Vagina (tissue), 2 donors: Measurements from ENCODE around the gene ELMO2.

Experiments used
- POLR2AphosphoS5 ChIP-seq, 2 donors: sonication (generic); formaldehyde crosslinking; IDR thresholded peaks; one replicate each; pipeline ENCODE4 v1.9.0; 2017; ENCODE audit warnings: antibody characterized with exemption in 2 of 2, mild to moderate bottlenecking in 2 of 2, low read depth in 1 of 2; ENCODE audit not compliant: insufficient read depth in 1 of 2
- TF ChIP-seq, protein P1 (sequence below), 3 experiments: fragments of 450-650 bp in 2 of 3; fragments of 200-600 bp in 1 of 3; sonication (generic) in 1 of 3; IDR thresholded peaks; one replicate each; pipeline ENCODE4 v1.5.1; 2017 to 2019; ENCODE audit warnings: antibody characterized with exemption in 3 of 3, mild to moderate bottlenecking in 2 of 3, moderate library complexity in 2 of 3

DNA sequence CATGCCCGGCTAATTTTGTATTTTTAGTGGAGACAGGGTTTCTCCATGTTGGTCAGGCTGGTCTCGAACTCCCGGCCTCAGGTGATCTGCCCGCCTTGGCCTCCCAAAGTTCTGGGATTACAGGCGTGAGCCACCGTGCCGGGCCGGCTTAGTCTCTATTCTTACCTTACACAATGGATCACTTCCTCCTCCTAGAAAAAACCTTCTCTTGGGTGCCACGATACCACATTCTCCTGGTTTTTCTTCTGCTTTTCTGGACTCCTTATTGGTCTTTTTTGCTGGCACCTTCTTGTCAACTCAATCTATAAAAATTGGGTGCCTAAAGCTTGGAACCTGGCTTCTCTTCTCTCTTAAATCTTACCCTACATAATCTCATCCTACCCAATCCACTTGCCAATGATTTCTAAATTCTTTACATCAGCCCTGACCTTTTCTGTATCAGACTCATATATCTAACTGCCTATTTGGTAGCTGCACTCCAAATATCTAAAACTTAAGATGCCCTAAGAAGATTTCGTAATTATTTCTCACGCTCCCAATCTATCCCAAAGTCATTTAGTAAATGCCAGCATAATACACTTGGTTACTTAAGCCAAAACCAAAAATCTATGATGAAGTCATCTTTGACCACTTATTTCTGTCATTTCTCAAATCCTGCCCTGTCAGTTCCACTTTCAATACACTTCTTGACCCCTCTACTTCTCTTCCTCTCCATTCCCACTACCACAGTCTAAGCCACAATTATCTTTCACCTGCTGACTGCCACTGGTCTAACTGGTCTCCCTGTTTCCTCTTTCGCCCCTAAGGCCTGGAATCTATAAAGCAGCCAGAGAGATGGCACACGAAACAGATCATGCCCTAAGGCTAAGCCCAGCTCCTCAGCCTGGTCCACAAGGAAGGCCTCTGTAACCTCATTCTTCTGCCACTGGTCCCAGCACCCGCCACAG lies 43.2 kb downstream of the ELMO2 start:
- TF ChIP-seq, protein P1, sequence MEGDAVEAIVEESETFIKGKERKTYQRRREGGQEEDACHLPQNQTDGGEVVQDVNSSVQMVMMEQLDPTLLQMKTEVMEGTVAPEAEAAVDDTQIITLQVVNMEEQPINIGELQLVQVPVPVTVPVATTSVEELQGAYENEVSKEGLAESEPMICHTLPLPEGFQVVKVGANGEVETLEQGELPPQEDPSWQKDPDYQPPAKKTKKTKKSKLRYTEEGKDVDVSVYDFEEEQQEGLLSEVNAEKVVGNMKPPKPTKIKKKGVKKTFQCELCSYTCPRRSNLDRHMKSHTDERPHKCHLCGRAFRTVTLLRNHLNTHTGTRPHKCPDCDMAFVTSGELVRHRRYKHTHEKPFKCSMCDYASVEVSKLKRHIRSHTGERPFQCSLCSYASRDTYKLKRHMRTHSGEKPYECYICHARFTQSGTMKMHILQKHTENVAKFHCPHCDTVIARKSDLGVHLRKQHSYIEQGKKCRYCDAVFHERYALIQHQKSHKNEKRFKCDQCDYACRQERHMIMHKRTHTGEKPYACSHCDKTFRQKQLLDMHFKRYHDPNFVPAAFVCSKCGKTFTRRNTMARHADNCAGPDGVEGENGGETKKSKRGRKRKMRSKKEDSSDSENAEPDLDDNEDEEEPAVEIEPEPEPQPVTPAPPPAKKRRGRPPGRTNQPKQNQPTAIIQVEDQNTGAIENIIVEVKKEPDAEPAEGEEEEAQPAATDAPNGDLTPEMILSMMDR (IDR thresholded peaks at IDR 0.05) = no peak
- no peak for TF ChIP-seq POLR2AphosphoS5 (IDR thresholded peaks at IDR 0.05; ENCODE audit: insufficient read depth in 1 of 2, low read depth in 1 of 2)
